Mammary microvascular endothelial cell (primary cell): ENCODE results near the gene SLC43A2. TPM values are rescaled to one million over a fixed set of nuclear protein-coding genes. Genes with fewer than 3 reads are reported as not detected.

Experiments used
- total RNA-seq: library from RNA; depleted of rRNA; stranded (reverse); fragments of >200 nt; gene quantifications from 2 replicates; pipeline ENCODE4 v1.2.3, GENCODE V29; 2015

The SLC43A2 gene
- total RNA-seq: 22.9 and 23.8 TPM in 2 replicates

DNA sequence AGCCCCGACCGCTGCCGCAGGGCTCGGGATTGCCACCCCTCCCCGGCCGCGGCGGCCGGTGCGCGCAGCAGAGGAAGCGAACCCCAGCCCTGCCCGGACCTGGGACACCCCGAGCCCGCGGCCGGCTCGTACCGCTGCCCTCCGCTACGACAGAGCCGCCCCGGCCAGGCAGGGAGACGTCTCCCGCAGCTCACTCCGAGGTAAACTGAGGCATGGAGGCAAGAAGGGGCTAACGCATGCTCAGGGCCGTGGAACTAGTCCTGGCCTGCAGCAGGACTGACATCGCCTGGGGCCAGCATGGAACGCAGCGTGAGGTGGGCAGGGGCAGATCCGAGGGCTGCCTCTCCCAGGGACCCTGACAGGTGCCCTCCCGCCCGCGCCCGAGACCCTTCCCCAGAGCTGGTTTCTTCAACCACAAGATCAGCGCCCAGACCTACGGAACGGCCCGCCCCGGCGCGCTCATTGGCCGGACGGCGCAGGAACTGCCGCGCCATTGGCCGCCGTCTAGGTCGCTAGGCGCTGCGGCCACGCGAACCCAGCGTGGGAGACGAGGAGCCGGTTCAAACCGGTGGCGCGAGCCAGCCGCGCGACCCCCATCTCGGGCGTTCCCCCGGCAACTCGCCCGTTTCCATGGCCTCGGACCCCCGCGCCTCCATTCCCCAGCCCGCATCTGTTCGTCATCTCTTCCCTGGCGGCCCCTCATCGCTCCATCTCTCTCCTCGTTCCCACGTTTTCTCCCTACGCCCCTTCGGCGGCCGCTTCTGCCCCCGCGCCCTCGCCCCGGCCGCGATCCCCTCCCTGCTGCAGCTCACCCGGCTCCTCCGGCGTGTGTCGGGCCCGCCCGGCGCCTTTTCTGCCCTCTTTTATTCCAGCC, at the start of gene SLC43A2:
Gene SLC43A2, minus strand, starts transcription at position 853 of the 874 bp plus-strand sequence. CDS start 960 bp downstream, outside the sequence.

DNA sequence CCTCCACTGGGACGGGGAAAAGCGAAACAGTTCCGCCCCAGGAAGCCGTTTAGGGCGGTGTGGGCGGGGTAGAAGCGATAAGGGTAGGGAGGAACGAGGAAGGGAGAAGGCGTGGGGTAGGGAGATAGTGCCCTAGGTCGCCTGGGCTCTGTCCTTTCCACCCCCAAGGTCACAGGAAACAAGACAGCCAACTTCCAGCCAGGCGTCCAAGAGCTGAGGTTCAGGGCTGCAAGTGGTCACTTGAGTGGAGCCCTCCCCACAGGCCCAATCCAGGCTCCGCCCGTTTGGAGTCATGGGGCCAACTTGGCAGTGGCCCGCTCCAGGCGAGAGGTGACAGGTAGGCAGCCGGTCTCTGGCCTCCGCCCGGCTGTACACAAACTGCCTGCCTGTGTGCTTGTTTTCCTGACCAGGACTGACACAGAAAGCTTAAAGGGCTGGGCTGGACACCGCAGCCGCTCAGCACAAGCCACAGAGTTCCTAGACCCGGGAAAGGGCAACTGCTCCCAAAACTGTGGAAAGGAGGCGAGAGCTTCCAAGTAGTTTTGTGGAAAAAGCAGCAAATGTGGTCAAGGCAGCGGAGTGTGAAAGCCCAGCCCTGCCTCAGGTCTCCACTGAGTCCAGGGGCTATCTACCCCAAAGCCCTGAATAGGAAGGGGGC, 21.3 kb upstream of the SLC43A2 start, which contains the start of gene RILP:
Gene RILP, minus strand, starts transcription at position 23 of the 658 bp plus-strand sequence. CDS start 62 bp downstream, outside the sequence.

DNA sequence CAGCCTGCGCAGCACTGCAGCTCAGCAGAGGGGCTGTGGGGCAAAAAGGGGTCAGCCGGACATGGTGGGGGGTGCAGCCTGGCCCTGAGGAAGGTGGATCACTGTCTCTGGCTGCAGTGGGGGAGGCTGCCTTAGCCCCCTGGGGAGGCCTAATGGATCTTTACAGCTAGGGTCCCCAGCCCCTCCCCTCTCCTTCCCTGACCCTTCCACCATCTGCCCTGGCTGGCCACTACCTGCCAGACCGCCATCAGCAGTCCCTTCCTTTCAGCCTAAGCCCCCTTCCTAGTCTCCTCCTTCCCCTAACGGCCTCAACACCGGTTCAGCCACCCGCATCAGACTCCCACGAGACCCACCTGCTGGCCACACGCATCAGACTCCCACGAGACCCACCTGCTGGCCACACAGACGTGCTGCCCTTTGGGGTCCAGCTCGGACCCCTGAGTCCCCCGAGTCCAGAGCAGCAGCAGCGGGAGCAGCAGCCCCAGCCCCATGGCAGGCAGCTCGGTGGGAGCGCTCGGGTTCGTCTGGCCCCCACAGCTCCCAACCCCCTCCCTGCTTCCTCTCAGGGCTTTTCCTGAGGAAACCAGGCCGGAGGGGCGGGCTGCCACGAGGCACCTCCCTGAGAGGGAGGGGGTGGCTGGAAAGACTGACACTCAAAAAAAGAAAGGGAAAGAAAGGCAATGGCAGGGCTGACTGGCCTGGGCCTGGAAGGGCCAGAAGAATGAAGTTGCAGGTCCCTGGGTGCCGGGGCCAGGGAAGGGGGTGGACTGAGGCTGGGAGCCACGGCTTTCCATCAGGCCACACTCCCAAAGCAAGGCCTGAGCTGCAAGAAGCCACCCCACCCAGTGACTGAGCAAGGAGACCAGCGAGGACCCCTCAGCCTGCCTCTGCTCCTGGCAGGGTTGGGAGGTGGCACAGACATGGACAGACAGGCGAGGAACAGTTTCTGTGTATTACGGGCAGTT, 16.9 kb upstream of the SLC43A2 start, which contains the start of gene SCARF1:
Gene SCARF1, minus strand, starts transcription at position 526 of the 965 bp plus-strand sequence. Its CDS starts 35 bp downstream, at position 491.

Other genes starting within 250 kb of the SLC43A2 start
- 1,002 and 1,183 TPM in 2 replicates for gene YWHAE, start 228.6 kb downstream of the SLC43A2 start, total RNA-seq
- 86.4 and 90.3 TPM in 2 replicates for gene CRK, start 172.6 kb downstream of the SLC43A2 start, total RNA-seq
- 211 and 226 TPM in 2 replicates for gene MYO1C, start 136.1 kb downstream of the SLC43A2 start, total RNA-seq
- 59.1 and 71.8 TPM in 2 replicates for gene INPP5K, start 112.2 kb downstream of the SLC43A2 start, total RNA-seq
- 29.2 and 30.8 TPM in 2 replicates for gene PITPNA, start 66.0 kb downstream of the SLC43A2 start, total RNA-seq
- gene SCARF1, start 16.9 kb upstream of the SLC43A2 start, total RNA-seq: 102 and 105 TPM in 2 replicates
- gene RILP, start 21.0 kb upstream of the SLC43A2 start, total RNA-seq: 26.1 and 31.9 TPM in 2 replicates
- 169 and 209 TPM in 2 replicates for gene PRPF8, start 56.0 kb upstream of the SLC43A2 start, total RNA-seq
- gene TLCD2, start 81.5 kb upstream of the SLC43A2 start, total RNA-seq: 0.33 and 0.94 TPM in 2 replicates
- 26.2 and 26.4 TPM in 2 replicates for gene WDR81, start 95.9 kb upstream of the SLC43A2 start, total RNA-seq
- gene SERPINF2, start 114.0 kb upstream of the SLC43A2 start, total RNA-seq: 0.13 and 0.15 TPM in 2 replicates
- gene SERPINF1, start 133.2 kb upstream of the SLC43A2 start, total RNA-seq: 0.44 TPM in 1 of 2 replicates, not detected in the other
- gene SMYD4, start 201.1 kb upstream of the SLC43A2 start, total RNA-seq: 5.4 and 5.7 TPM in 2 replicates
- gene RPA1, start 201.2 kb upstream of the SLC43A2 start, total RNA-seq: 36.0 and 46.5 TPM in 2 replicates